Ramos (cell line): ENCODE results near the gene FLT1.

Experiments used
- in situ Hi-C: fragments of 300-500 bp; cut with MboI; formaldehyde crosslinking; loops from one replicate; pipeline ENCODE4 v1.14.3; 2022; ENCODE audit warnings: low sequenced_read_pairs; ENCODE audit not compliant: unreplicated experiment

The FLT1 gene

GRCh38 chr13:28355046-28355821 lies 139.7 kb downstream of the FLT1 start:
- in situ Hi-C loops, result no loop called here

DNA sequence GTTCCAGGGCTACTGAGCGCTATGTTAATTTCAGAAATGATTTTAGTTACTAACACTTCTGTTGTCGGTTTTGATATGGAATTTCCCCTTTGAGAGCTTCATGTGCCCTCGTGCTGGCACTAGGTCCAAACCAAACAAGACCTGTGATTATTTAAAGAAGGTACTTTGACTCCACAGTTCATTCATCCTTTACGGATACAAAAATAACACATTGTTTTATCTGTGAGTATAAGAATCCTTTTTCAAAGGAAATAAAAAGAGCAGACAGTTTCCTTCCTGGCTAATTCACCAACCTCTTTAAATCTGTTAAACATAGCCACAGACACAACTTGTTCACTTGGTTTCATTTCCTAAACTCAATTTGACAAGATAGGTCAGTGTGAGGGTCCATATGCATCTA lies 141.2 kb downstream of the FLT1 start:
- in situ Hi-C loops, result no loop called here

GRCh38 chr13:28349907-28350654 lies 144.8 kb downstream of the FLT1 start:
- in situ Hi-C loops, result no loop called here

GRCh38 chr13:28349371-28349770 lies 145.6 kb downstream of the FLT1 start:
- in situ Hi-C loops, result no loop called here

GRCh38 chr13:28347456-28348371 lies 147.2 kb downstream of the FLT1 start:
- in situ Hi-C loops, result no loop called here

DNA sequence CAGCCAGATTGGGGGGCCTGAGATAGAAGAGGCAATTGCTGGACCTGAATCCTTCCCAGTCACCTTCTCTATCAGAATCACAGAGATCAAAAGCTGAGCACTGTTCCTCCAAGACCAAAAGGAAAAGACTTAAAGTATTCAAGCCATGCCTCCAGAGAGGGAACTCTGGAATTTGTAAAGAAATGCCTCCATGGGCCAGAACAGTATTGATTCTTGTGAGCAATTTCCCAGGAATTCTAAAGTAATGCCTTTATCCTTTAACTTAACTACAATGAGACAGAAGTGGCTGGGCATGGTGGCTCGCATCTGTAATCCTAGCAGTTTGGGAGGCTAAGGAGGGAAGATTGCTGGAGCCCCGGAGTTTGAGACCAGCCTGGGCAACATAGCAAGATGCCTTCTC lies 148.8 kb downstream of the FLT1 start:
- in situ Hi-C loops, result no loop called here

DNA sequence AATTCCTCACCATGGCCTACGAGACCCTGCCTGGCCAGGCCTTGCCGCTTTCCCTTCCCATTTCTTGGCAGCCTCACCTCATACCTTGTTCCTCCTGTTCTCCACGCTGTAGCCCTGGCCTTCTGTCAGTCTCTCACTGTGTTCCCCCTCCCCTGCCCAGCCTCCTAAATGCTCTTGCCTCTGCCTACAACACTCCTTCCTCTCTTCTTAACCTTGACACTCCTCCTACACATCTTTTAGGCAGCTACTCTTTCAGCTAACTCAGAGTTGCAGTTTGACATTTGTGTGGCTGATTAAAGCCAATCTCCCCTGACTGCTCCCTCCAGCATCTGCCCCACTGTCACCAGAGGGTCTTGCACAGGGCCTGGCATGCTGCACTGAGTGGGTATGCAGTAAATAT lies 150.8 kb downstream of the FLT1 start:
- in situ Hi-C loops, result no loop called here

GRCh38 chr13:28342251-28342650 lies 152.7 kb downstream of the FLT1 start:
- in situ Hi-C loops, result no loop called here

GRCh38 chr13:28340272-28340793 lies 154.6 kb downstream of the FLT1 start:
- in situ Hi-C loops, result no loop called here

DNA sequence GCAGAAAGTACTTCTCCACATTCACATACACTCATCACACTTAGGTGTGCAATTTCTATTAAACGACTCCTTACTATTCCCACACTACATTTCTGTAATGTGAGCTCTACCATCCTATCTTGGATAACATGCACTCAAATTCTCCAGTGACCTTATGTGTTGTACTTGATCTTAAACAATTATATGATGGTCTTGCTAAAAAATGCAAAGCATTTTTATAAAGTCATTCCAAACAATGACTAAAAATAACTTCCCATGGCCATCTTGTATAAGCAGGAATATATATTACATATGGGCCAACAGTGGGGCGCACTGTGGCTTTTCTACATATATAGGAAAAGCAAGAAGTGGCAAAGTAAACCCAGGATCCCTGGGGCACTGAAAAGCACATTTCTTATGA lies 155.5 kb downstream of the FLT1 start:
- in situ Hi-C loops, result no loop called here

GRCh38 chr13:28338742-28339141 lies 156.2 kb downstream of the FLT1 start:
- in situ Hi-C loops, result no loop called here

- in situ Hi-C loops, result no loop called here
These were observed 156.8 kb downstream of the FLT1 start for GRCh38 chr13:28338006-28338574.

DNA sequence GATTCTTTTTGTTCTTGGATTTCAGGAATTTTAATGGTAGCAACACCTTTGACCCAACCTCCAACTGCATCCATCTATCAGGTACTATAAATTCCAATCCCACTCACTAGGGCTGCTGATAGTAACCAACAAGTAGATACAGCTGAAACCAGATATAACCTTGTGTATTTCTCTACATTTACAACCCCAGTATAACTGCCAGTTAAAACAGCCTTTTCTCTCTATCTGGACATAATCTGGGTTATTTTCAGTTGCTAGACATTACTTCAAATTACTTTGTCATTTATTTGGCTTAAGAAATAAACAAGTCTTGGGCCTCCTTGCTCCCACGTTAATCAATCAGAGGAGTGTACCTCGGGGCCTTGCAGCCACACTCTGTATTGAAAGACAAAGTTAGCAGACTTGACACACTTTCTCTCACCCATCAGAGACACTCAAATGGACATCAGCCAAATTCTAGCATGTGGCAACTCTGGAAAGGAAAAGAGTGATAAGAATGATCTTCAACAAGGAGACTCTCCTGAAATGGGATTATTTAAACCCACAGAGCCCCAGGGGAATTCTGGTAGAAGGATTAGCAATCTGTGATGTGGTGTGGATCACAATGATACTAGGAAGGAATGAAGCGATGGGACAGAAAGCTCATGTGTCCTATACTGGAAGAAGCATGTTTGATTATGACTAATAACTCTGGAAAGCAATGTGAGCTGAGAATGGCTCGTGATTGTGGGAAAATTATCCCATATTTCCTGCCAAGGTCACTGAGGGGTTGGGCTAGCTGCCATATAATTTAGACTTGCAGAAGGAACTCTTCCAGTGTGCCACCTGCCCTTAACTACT lies 157.5 kb downstream of the FLT1 start:
- in situ Hi-C loops, result no loop called here

GRCh38 chr13:28336193-28336657 lies 158.7 kb downstream of the FLT1 start:
- in situ Hi-C loops, result no loop called here

GRCh38 chr13:28333204-28333881 lies 161.6 kb downstream of the FLT1 start:
- in situ Hi-C loops, result no loop called here

GRCh38 chr13:28329395-28330158 lies 165.4 kb downstream of the FLT1 start:
- in situ Hi-C loops, result loop anchor here (10.0 kb wide), 2 partner anchors 305 to 465 kb away; no protein-coding TSS in a partner anchor

GRCh38 chr13:28328271-28328607 lies 166.7 kb downstream of the FLT1 start:
- in situ Hi-C loops, result loop anchor here (10.0 kb wide), 2 partner anchors 307 to 467 kb away; no protein-coding TSS in a partner anchor
